GM10266 (cell line): ENCODE results near the gene PCYT1B.

Experiments
- DNase-seq: peaks from one replicate; pipeline ENCODE4 v3.0.0; 2012; ENCODE audit errors: extremely low spot score
- TF ChIP-seq, protein P1 (sequence below): IDR thresholded peaks from 2 replicates; pipeline ENCODE4 v1.5.1; 2012; ENCODE audit warnings: mild to moderate bottlenecking, low read depth; ENCODE audit not compliant: control insufficient read depth, insufficient read depth; ENCODE audit errors: missing control alignments

PCYT1B gene

GRCh38 chrX:24601858-24602257 lies 45.3 kb downstream of the PCYT1B start:
- DNase-seq, result no peak
- TF ChIP-seq, protein P1, sequence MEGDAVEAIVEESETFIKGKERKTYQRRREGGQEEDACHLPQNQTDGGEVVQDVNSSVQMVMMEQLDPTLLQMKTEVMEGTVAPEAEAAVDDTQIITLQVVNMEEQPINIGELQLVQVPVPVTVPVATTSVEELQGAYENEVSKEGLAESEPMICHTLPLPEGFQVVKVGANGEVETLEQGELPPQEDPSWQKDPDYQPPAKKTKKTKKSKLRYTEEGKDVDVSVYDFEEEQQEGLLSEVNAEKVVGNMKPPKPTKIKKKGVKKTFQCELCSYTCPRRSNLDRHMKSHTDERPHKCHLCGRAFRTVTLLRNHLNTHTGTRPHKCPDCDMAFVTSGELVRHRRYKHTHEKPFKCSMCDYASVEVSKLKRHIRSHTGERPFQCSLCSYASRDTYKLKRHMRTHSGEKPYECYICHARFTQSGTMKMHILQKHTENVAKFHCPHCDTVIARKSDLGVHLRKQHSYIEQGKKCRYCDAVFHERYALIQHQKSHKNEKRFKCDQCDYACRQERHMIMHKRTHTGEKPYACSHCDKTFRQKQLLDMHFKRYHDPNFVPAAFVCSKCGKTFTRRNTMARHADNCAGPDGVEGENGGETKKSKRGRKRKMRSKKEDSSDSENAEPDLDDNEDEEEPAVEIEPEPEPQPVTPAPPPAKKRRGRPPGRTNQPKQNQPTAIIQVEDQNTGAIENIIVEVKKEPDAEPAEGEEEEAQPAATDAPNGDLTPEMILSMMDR, result no peak

DNA sequence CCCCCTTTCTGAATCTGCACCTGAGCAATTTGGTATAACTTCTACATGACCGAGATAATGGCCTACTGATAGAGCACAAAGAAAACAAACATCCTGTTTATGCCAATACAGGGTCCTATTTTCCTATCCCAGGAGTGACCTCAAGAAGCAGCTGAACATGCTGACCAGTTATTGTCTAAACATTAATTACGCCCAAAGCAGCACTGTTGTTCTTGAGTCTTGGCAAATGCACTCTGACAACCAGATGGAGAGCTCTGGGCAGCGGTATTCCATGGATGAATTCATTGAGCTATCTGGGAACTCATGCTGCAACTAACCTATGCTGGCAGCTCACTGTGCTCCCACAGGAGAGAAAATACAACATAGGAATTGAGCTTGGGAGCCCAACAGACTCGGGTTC lies 52.6 kb downstream of the PCYT1B start:
- DNase-seq, result no peak
- TF ChIP-seq, protein P1, result no peak

DNA sequence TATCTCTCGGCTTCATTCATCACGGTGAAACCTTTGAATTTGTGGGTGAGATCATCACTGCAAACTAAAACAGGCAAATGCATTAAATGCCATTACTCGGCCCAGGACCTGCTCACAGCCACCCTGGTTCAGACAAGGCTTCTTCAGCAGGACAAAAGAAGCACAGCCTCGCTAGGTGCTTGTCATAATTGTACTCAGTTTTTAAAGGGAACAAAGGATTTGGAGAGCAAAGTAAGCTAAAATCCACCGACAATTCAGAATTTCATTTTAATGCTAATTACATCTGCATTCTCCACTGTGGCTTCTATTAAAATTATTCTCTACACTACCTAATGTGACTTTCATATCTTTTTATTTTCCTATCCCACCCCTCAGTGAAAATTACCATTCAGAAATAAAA lies 57.0 kb downstream of the PCYT1B start:
- DNase-seq, result no peak
- TF ChIP-seq, protein P1, result no peak

DNA sequence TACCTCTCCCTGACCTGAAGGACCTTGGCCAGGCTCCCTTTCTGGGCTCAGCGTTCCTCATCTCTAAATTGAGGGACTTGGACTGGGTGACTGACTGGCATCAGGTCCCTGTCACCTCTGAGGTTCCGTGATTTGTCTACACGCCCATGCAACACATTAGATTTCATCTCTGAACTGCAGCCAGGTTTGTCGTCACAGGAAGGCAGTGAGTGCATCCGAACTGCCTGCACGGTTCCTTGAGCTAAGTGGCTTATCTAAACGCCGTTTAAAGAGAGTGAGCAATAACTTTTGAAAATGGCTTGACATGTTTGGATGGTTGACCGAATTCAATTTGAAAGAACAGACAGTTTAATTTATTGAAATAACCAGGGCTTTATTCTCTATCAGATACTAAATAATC lies 70.1 kb downstream of the PCYT1B start:
- DNase-seq, result no peak
- TF ChIP-seq, protein P1, result no peak

GRCh38 chrX:24575496-24575895 lies 71.7 kb downstream of the PCYT1B start:
- TF ChIP-seq, protein P1, result no peak
- DNase-seq, result no peak

GRCh38 chrX:24574743-24575142 lies 72.4 kb downstream of the PCYT1B start:
- TF ChIP-seq, protein P1, result no peak
- DNase-seq, result no peak

GRCh38 chrX:24567169-24567568 lies 80.0 kb downstream of the PCYT1B start:
- TF ChIP-seq, protein P1, result no peak
- no peak for DNase-seq
